Measurements from ENCODE around the gene GABRG3. TPM values are rescaled to one million over a fixed set of nuclear protein-coding genes. Genes with fewer than 3 reads are reported as not detected.

The GABRG3 gene
- total and polyA plus RNA-seq, 2 donors (not counting 3 experiments of a cell fraction or from before 2014, with no cell fraction given), result not detected

- Histone ChIP-seq H4K20me1 (replicated peaks; ENCODE audit: control insufficient read depth, extremely low read depth, insufficient read depth, low read length) (no peaks in the 10 kb centered on the region), H3K9ac (replicated peaks; ENCODE audit: extremely low read depth, insufficient read depth, low read length) (no peak overlapping the region), H3K4me1 (ENCODE audit: control insufficient read depth, extremely low read depth, insufficient read depth, low read length) (no peaks in the 10 kb centered on the region), H3K4me2 (ENCODE audit: insufficient read depth, low read length) (no peak overlapping the region), H2AFZ (ENCODE audit: low read depth, low read length) (no peak overlapping the region), H3K27me3 (ENCODE audit: control insufficient read depth in 2 of 2, insufficient read depth in 2 of 2, low read length in 2 of 2) (no peaks in the 10 kb centered on the region), H3K4me3 (replicated peaks in 1 of 3; ENCODE audit: insufficient read depth in 1 of 3, low read depth in 1 of 3, low read length in 3 of 3) (no peak overlapping the region), H3K9me3 (replicated peaks; ENCODE audit: control insufficient read depth, insufficient read depth, low read length) (no peaks in the 10 kb centered on the region), H3K36me3 (ENCODE audit: control insufficient read depth in 2 of 2, extremely low read depth in 1 of 2, insufficient read depth in 2 of 2, low read length in 2 of 2) (no peaks in the 10 kb centered on the region), H3K9me1 (replicated peaks; ENCODE audit: control insufficient read depth, extremely low read depth, insufficient read depth, low read length) (no peaks in the 10 kb centered on the region), H3K27ac (ENCODE audit: insufficient read depth, low read depth, low read length) (no peak overlapping the region), H3K79me2 (ENCODE audit: control insufficient read depth, insufficient read depth, low read length) (no peaks in the 10 kb centered on the region)
- POLR2A ChIA-PET, result no interaction called here
- FAIRE-seq (no peak), DNase-seq (ENCODE audit: low read depth, low spot score) (no peak)
- dilution Hi-C loops (cut with MboI; ENCODE audit: extremely low pct_ligation_motif_present, low sequenced_read_pairs) (no loop called here), intact Hi-C loops (cut with micrococcal nuclease) (no loop called here)
- BruUV-seq (replicated peaks), result no TSS peak
- CTCF ChIA-PET, result no interaction called here
- TF ChIP-seq GATA2 (IDR thresholded peaks at IDR 0.05; ENCODE audit: insufficient read depth, insufficient read length, low read depth, low read length) (no peak), MAX (IDR thresholded peaks at IDR 0.05; ENCODE audit: insufficient read depth, insufficient read length) (no peak), CTCF (IDR thresholded peaks at IDR 0.05; ENCODE audit: extremely low read depth in 1 of 2, insufficient read depth in 1 of 2, low read depth in 1 of 2, low read length in 2 of 2) (no peak), MYC (IDR thresholded peaks at IDR 0.05; ENCODE audit: low read depth, low read length) (no peak), JUN (IDR thresholded peaks at IDR 0.05; ENCODE audit: borderline replicate concordance, insufficient read depth, insufficient read length, low read depth) (no peak), EZH2 (IDR thresholded peaks at IDR 0.05; ENCODE audit: borderline replicate concordance, low read depth, low read length, severe bottlenecking) (no peak), FOS (IDR thresholded peaks at IDR 0.05; ENCODE audit: borderline replicate concordance, insufficient read depth, low read length) (no peak), POLR2A (IDR thresholded peaks at IDR 0.05; ENCODE audit: low read depth, low read length) (no peak), POLR2AphosphoS5 (IDR thresholded peaks at IDR 0.05; ENCODE audit: insufficient read depth, low read depth, low read length) (no peak)
Observed at GRCh38 chr15:27210176-27210575, 239.2 kb downstream of the GABRG3 start.

Measured in endothelial cell of umbilical vein (primary cell).